Calu3 (cell line): ENCODE results near the gene AKAP13. TPM values are rescaled to one million over a fixed set of nuclear protein-coding genes. Genes with fewer than 3 reads are reported as not detected.
A peak's percentile ranks its signal among the peaks of the same experiment; 100 is the strongest.

ENCODE experiments used
- BruUV-seq: library from RNA; stranded (reverse); fragments of 400-500 nt; replicated peaks from 2 replicates; lab custom pipeline; 2021; lab: Mats Ljungman, UMichigan
- CTCF ChIA-PET: fragments of 300-600 bp; sonication (Branson Sonifier 250); formaldehyde crosslinking; loops from one replicate; lab custom pipeline; 2022; ENCODE audit warnings: antibody characterized with exemption; lab: Charles Lee
- DNase-seq: peaks from one replicate; pipeline ENCODE4 v3.0.0; 2022
- H3K27ac Mint-ChIP-seq: one replicate; pipeline ENCODE4 v1.8.0; 2022; ENCODE audit warnings: mixed read lengths; ENCODE audit not compliant: unreplicated experiment
- H3K27me3 Mint-ChIP-seq: one replicate; pipeline ENCODE4 v1.8.0; 2022; ENCODE audit warnings: mixed read lengths; ENCODE audit not compliant: unreplicated experiment
- H3K36me3 Mint-ChIP-seq: one replicate; pipeline ENCODE4 v1.8.0; 2022; ENCODE audit warnings: mild to moderate bottlenecking, moderate library complexity, mixed read lengths; ENCODE audit not compliant: insufficient read depth, unreplicated experiment
- H3K4me1 Mint-ChIP-seq: one replicate; pipeline ENCODE4 v1.8.0; 2022; ENCODE audit warnings: mild to moderate bottlenecking, low read depth, mixed read lengths; ENCODE audit not compliant: unreplicated experiment
- H3K4me3 Mint-ChIP-seq: one replicate; pipeline ENCODE4 v1.8.0; 2022; ENCODE audit warnings: mild to moderate bottlenecking, low read depth, moderate library complexity, mixed read lengths; ENCODE audit not compliant: unreplicated experiment
- H3K9me3 Mint-ChIP-seq: one replicate; pipeline ENCODE4 v1.8.0; 2022; ENCODE audit warnings: low read depth, mixed read lengths; ENCODE audit not compliant: unreplicated experiment
- intact Hi-C: fragments of 100-400 bp; cut with micrococcal nuclease; formaldehyde crosslinking; loops from one replicate; pipeline ENCODE4 v1.10.0; 2022; ENCODE audit not compliant: unreplicated experiment
- total RNA-seq: library from RNA; stranded (reverse); gene quantifications from 2 replicates; pipeline ENCODE4 v1.2.3, GENCODE V29; 2022
- TF ChIP-seq, protein P1 (sequence below): fragments of 200-600 bp; IDR thresholded peaks from one replicate; pipeline ENCODE4 v1.8.0; 2022; ENCODE audit warnings: antibody characterized with exemption; ENCODE audit not compliant: unreplicated experiment

Gene AKAP13
- total RNA-seq, 1 experiment from 2014 or later: 145 TPM

DNA sequence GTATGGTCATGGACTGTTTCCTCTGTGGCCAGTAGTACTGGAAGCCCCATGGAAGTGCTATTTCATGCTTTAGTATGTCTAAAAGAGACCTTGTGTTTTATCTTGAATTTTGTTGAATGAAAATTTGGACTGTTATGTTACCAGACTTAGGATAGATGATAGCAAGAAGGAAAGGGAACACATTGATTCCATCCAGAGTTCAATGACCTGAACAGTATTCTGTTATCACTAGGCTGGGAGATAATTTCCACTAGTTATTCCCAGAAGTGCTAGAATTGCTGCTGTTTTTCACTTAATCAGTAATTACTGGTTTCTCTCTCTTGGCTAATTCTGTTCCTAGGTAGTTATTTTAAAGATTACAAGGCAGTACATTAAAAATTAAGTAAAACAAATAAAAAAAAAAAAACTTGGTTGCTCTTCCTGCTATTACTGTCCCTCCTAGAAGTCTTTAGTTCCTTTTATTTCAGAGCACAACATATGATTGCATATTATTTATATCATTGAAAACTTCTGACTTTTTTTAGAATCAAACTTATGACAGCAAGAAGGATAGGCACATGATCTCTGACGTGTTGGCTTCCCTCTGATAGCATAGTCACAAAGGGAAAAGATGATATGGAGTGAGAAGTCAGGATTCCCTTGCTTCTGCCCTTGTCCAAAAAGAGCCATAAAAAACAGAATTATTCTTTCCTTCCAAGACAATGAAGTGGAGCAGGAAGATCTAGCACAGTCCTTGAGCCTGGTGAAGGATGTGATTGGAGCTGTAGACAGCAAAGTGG lies 342.2 kb downstream of the AKAP13 start:
- H3K36me3 Mint-ChIP-seq: peaks cover 35% of the 10 kb centered on the region
- no peak for DNase-seq
- TF ChIP-seq, protein P1, sequence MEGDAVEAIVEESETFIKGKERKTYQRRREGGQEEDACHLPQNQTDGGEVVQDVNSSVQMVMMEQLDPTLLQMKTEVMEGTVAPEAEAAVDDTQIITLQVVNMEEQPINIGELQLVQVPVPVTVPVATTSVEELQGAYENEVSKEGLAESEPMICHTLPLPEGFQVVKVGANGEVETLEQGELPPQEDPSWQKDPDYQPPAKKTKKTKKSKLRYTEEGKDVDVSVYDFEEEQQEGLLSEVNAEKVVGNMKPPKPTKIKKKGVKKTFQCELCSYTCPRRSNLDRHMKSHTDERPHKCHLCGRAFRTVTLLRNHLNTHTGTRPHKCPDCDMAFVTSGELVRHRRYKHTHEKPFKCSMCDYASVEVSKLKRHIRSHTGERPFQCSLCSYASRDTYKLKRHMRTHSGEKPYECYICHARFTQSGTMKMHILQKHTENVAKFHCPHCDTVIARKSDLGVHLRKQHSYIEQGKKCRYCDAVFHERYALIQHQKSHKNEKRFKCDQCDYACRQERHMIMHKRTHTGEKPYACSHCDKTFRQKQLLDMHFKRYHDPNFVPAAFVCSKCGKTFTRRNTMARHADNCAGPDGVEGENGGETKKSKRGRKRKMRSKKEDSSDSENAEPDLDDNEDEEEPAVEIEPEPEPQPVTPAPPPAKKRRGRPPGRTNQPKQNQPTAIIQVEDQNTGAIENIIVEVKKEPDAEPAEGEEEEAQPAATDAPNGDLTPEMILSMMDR: no peak
- no peaks in the 10 kb centered on the region for H3K9me3 Mint-ChIP-seq
- no TSS peak for BruUV-seq
- no peaks in the 10 kb centered on the region for H3K27me3 Mint-ChIP-seq
- H3K4me3 Mint-ChIP-seq: no peak overlapping the region
- no peaks in the 10 kb centered on the region for H3K4me1 Mint-ChIP-seq
- CTCF ChIA-PET: no interaction called here
- H3K27ac Mint-ChIP-seq: no peak overlapping the region
- intact Hi-C loops: no loop called here

DNA sequence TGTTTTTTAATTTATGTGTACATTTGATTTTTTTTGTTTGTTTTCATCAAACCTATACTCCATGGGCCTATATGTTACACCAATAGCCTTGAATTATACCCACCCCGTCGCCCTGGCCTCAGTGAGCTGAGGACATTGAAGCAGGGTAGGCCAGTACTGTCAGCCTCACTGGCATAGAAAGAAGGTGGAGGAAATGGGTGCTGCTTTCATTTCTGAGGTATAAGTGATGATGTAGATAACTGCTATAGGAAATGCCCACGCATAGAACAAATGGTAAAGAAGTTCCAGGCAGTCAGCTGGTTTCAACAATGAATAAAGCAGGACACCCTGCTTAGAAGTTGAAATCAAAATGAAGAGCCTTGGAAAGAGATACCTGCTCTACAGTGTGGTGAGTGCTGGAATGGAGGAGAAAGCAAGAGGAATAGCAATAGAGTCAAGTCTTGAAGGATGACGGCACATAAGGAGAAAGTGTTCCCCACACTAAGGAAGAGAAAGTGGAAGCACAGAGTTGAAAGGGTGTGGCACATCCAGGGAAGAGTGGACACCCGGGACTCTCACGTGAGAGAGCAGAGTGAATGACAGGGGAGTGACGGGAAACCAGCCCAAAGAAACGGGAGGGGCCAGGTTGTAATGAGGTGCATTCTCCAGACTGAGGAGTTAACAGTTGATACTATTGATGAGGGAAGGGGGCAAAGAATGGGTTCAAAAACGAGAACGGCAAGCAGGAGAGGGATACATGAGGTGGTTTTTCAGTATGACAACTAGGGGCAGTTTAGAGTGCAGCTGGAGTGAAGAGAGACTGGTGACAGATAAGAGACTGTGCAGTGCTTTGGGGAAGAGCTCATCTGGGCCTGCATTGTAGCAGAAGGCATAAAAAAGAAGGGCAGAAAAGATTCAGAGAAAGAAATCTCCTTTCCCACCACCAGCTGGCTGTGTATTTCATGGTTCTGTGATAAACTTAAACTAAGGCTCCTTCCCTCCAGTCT lies 343.9 kb downstream of the AKAP13 start:
- no TSS peak for BruUV-seq
- CTCF ChIA-PET: no interaction called here
- TF ChIP-seq, protein P1: no peak
- Mint-ChIP-seq H3K9me3 (no peaks in the 10 kb centered on the region), H3K27ac (peak overlapping the region; percentile 4), H3K36me3 (peaks cover 26% of the 10 kb centered on the region), H3K4me3 (no peak overlapping the region), H3K27me3 (no peaks in the 10 kb centered on the region), H3K4me1 (no peaks in the 10 kb centered on the region)
- no peak for DNase-seq
- intact Hi-C loops: no loop called here

DNA sequence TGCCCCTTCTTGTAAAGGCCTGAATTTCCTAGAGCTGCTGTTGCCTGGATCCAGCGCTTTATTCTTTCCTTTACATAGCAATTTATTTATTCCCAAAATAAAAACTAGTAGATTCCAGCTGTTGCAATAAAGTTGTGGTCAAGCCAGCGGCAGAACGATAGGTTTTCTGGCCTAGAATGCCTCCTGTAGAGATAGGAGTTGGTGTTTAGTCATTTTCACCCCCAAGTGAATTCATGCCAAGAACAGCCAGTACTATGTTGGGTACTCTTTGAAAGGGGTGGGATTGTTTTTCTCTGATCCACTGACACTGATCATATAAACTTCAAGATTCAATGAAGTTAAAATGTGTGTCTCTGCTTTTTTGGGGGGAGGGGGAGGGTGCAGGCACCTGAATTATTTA lies 344.6 kb downstream of the AKAP13 start:
- H3K27ac Mint-ChIP-seq: no peak overlapping the region
- TF ChIP-seq, protein P1: no peak
- H3K4me3 Mint-ChIP-seq: no peak overlapping the region
- peaks cover 32% of the 10 kb centered on the region for H3K36me3 Mint-ChIP-seq
- no TSS peak for BruUV-seq
- no peaks in the 10 kb centered on the region for H3K27me3 Mint-ChIP-seq
- CTCF ChIA-PET: no interaction called here
- intact Hi-C loops: no loop called here
- DNase-seq: no peak
- no peaks in the 10 kb centered on the region for H3K4me1 Mint-ChIP-seq
- H3K9me3 Mint-ChIP-seq: no peaks in the 10 kb centered on the region

DNA sequence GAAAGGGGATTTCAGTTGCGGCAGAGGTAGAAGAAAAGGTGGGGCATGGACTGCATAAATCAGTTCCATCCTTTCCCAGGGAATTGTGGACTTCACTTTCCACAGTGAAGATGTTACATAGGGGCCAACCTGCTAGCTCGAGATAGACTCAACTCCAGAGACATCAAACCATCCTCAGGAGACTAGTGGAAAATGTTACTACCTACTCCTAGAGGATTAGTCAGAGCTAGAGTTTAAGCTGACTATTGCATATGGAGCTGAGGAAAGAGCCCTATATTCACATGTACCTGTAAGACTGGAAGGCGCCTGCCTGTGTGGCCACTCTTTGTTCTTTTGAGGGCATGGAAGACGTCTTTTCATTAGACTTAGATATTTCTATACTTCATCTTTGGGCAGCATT lies 345.2 kb downstream of the AKAP13 start:
- no peak for DNase-seq
- Mint-ChIP-seq H3K4me3 (no peak overlapping the region), H3K27ac (no peak overlapping the region), H3K27me3 (no peaks in the 10 kb centered on the region), H3K4me1 (no peaks in the 10 kb centered on the region), H3K9me3 (no peaks in the 10 kb centered on the region), H3K36me3 (peaks cover 34% of the 10 kb centered on the region)
- intact Hi-C loops: no loop called here
- CTCF ChIA-PET: no interaction called here
- no TSS peak for BruUV-seq
- TF ChIP-seq, protein P1: no peak
